ENCODE data around the gene MIP. TPM values are rescaled to one million over a fixed set of nuclear protein-coding genes. Genes with fewer than 3 reads are reported as not detected.
"Not testable (repeated sequence)": the region's sequence is repeated elsewhere in the genome, so short reads cannot be mapped to it uniquely, and the experiment has no call there.

The MIP gene
- not detected in 2 replicates for total RNA-seq (2014; rRNA removed; shearing (Covaris generic); ENCODE audit: low replicate concordance)

DNA sequence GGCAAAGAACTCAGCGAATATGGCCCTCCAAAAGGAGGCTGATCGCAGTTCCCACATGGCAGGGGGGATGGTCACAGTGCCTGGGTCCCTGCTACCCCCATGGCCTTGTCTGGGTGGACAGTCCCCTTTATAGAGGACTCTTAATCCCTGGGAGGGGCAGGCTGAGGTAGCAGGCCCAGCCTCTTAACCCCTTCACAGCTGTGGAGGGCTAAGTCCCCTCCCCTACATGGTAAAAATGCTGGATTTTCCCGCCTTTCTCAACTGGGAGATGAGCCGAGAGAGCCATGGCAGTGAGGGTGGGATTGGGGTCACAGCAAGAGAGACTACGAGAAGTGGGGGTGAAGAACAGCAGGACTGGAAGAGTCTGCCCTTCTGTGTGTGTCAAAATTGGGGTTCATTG lies at the start of gene MIP:
Gene MIP (minus strand): TSS at position 101 of the 400 bp plus-strand sequence. CDS start 44 bp downstream, at position 57.
- Histone ChIP-seq H3K4me2 (ENCODE audit: low read depth, low read length, poor library complexity, severe bottlenecking) (no peak within 1 kb of the TSS), H3K27me3 (ENCODE audit: low read length) (no peaks in the 10 kb centered on the region), H3K27ac (ENCODE audit: low read length) (no peak within 1 kb of the TSS), H3K36me3 (ENCODE audit: insufficient read depth, low read length) (no peaks in the 10 kb centered on the region), H3K9ac (ENCODE audit: low read length) (no peak within 1 kb of the TSS), H3K9me2 (replicated peaks; ENCODE audit: insufficient read depth, low read length) (no peaks in the 10 kb centered on the region), H3K79me2 (ENCODE audit: low read length) (no peaks in the 10 kb centered on the region), H3K9me3 (ENCODE audit: low read length) (no peaks in the 10 kb centered on the region), H2AFZ (ENCODE audit: low read length) (no peak within 1 kb of the TSS), H3K4me1 (ENCODE audit: low read length) (peaks cover 7% of the 10 kb centered on the region), H4K20me1 (ENCODE audit: insufficient read depth, low read depth, low read length) (no peaks in the 10 kb centered on the region), H3K4me3 (ENCODE audit: low read length) (no peak within 1 kb of the TSS)
- no peak for DNase-seq

DNA sequence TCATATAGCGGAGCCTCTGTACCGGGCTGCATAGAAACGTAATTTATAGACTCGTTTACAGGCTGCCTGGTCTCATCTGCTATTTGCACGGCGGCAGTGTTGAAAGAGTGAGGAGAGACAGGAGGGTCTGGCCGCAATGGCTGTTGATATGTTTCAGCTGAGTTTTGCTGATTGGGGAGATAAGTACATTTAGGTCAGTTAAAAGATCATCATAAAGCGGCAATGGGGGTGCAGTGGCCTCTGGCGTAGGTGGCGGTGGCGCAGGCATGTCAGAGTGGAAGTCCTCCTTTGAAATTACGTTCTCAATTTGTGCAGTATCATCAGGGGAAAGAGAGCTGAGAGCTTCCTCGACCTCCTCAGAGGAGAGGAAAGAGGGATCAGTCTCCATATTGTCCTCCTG lies 45.4 kb upstream of the MIP start:
- H4K20me1 ChIP-seq (ENCODE audit: insufficient read depth, low read depth, low read length), result not testable (repeated sequence)

GRCh38 chr12:56499452-56499851 lies 45.0 kb upstream of the MIP start:
- H3K27me3 ChIP-seq (ENCODE audit: low read length); H3K36me3 ChIP-seq (ENCODE audit: insufficient read depth, low read length); H4K20me1 ChIP-seq (ENCODE audit: insufficient read depth, low read depth, low read length); H3K9me3 ChIP-seq (ENCODE audit: low read length); H3K4me3 ChIP-seq (ENCODE audit: low read length); H3K4me1 ChIP-seq (ENCODE audit: low read length); H3K9ac ChIP-seq (ENCODE audit: low read length); H2AFZ ChIP-seq (ENCODE audit: low read length); H3K79me2 ChIP-seq (ENCODE audit: low read length); H3K27ac ChIP-seq (ENCODE audit: low read length); H3K4me2 ChIP-seq (ENCODE audit: low read depth, low read length, poor library complexity, severe bottlenecking); H3K9me2 ChIP-seq (replicated peaks; ENCODE audit: insufficient read depth, low read length): not testable (repeated sequence)
- DNase-seq, result peak; percentile 14

More for the DNA sequence above, 45.4 kb upstream of the MIP start:
- H3K4me2 ChIP-seq (ENCODE audit: low read depth, low read length, poor library complexity, severe bottlenecking); H2AFZ ChIP-seq (ENCODE audit: low read length); H3K4me1 ChIP-seq (ENCODE audit: low read length); H3K9me2 ChIP-seq (replicated peaks; ENCODE audit: insufficient read depth, low read length); H3K79me2 ChIP-seq (ENCODE audit: low read length); H3K27ac ChIP-seq (ENCODE audit: low read length); H3K9ac ChIP-seq (ENCODE audit: low read length); H3K9me3 ChIP-seq (ENCODE audit: low read length); H3K27me3 ChIP-seq (ENCODE audit: low read length); H3K4me3 ChIP-seq (ENCODE audit: low read length); H3K36me3 ChIP-seq (ENCODE audit: insufficient read depth, low read length): not testable (repeated sequence)
- peak; percentile 2 for DNase-seq

GRCh38 chr12:56498126-56498902 lies 43.9 kb upstream of the MIP start:
- H3K36me3 ChIP-seq (ENCODE audit: insufficient read depth, low read length); H3K9me3 ChIP-seq (ENCODE audit: low read length); H3K79me2 ChIP-seq (ENCODE audit: low read length); H4K20me1 ChIP-seq (ENCODE audit: insufficient read depth, low read depth, low read length); H3K4me1 ChIP-seq (ENCODE audit: low read length); H3K27me3 ChIP-seq (ENCODE audit: low read length); H3K4me2 ChIP-seq (ENCODE audit: low read depth, low read length, poor library complexity, severe bottlenecking); H3K27ac ChIP-seq (ENCODE audit: low read length); DNase-seq; H3K9ac ChIP-seq (ENCODE audit: low read length); H2AFZ ChIP-seq (ENCODE audit: low read length); H3K4me3 ChIP-seq (ENCODE audit: low read length); H3K9me2 ChIP-seq (replicated peaks; ENCODE audit: insufficient read depth, low read length): not testable (repeated sequence)

GRCh38 chr12:56496704-56497103 lies 42.2 kb upstream of the MIP start:
- H3K9me2 ChIP-seq (replicated peaks; ENCODE audit: insufficient read depth, low read length); H3K9ac ChIP-seq (ENCODE audit: low read length); H3K36me3 ChIP-seq (ENCODE audit: insufficient read depth, low read length); H3K27ac ChIP-seq (ENCODE audit: low read length); H3K79me2 ChIP-seq (ENCODE audit: low read length); H3K4me3 ChIP-seq (ENCODE audit: low read length); H3K9me3 ChIP-seq (ENCODE audit: low read length); H2AFZ ChIP-seq (ENCODE audit: low read length); H3K4me2 ChIP-seq (ENCODE audit: low read depth, low read length, poor library complexity, severe bottlenecking); H3K4me1 ChIP-seq (ENCODE audit: low read length); H3K27me3 ChIP-seq (ENCODE audit: low read length); H4K20me1 ChIP-seq (ENCODE audit: insufficient read depth, low read depth, low read length): not testable (repeated sequence)
- peak; percentile 59 for DNase-seq

DNA sequence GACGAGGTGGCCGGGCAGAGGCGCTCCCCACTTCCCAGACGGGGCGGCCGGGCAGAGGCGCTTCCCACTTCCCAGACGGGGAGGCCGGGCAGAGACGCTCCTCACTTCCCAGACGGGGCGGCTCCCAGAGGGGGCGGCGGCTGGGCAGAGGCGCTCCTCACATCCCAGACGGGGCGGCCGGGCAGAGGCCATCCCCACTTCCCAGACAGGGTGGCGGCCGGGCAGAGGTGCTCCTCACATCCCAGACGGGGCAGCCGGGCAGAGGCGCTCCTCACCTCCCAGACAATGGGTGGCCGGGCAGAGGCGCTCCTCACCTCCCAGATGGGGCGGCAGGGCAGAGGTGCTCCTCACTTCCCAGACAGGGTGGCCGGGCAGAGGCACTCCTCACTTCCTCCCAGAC lies 40.0 kb upstream of the MIP start:
- H2AFZ ChIP-seq (ENCODE audit: low read length); H3K9me2 ChIP-seq (replicated peaks; ENCODE audit: insufficient read depth, low read length); H4K20me1 ChIP-seq (ENCODE audit: insufficient read depth, low read depth, low read length); H3K4me3 ChIP-seq (ENCODE audit: low read length); H3K4me1 ChIP-seq (ENCODE audit: low read length); H3K9ac ChIP-seq (ENCODE audit: low read length); H3K27me3 ChIP-seq (ENCODE audit: low read length); H3K79me2 ChIP-seq (ENCODE audit: low read length); H3K9me3 ChIP-seq (ENCODE audit: low read length); H3K27ac ChIP-seq (ENCODE audit: low read length); H3K36me3 ChIP-seq (ENCODE audit: insufficient read depth, low read length); DNase-seq; H3K4me2 ChIP-seq (ENCODE audit: low read depth, low read length, poor library complexity, severe bottlenecking): not testable (repeated sequence)

- not testable (repeated sequence) for H3K36me3 ChIP-seq (ENCODE audit: insufficient read depth, low read length); H3K4me3 ChIP-seq (ENCODE audit: low read length); H3K9me3 ChIP-seq (ENCODE audit: low read length); H2AFZ ChIP-seq (ENCODE audit: low read length); H3K9ac ChIP-seq (ENCODE audit: low read length); H3K9me2 ChIP-seq (replicated peaks; ENCODE audit: insufficient read depth, low read length); H4K20me1 ChIP-seq (ENCODE audit: insufficient read depth, low read depth, low read length); H3K4me1 ChIP-seq (ENCODE audit: low read length); H3K79me2 ChIP-seq (ENCODE audit: low read length); H3K27ac ChIP-seq (ENCODE audit: low read length); DNase-seq; H3K27me3 ChIP-seq (ENCODE audit: low read length); H3K4me2 ChIP-seq (ENCODE audit: low read depth, low read length, poor library complexity, severe bottlenecking)
Measured at GRCh38 chr12:56494106-56494415, 39.6 kb upstream of the MIP start.

DNA sequence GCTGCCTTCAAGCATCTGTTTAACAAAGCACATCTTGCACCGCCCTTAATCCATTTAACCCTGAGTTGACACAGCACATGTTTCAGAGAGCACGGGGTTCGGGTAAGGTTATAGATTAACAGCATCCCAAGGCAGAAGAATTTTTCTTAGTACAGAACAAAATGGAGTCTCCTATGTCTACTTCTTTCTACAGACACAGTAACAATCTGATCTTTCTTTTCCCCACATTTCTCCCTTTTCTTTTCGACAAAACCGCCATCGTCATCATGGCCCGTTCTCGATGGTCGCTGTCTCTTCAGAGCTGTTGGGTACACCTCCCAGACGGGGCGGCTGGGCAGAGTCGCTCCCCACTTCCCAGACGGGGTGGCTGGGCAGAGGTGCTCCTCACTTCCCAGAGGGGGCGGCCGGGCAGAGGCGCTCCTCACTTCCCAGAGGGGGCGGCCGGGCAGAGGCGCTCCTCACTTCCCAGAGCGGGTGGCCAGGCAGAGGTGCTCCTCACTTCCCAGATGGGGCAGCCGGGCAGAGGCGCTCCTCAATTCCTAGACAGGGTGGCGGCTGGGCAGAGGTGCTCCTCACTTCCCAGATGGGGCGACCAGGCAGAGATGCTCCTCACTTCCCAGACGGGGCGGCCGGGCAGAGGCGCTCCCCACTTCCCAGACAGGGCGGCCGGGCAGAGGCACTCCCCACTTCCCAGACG lies 39.1 kb upstream of the MIP start:
- not testable (repeated sequence) for H3K36me3 ChIP-seq (ENCODE audit: insufficient read depth, low read length); H3K4me1 ChIP-seq (ENCODE audit: low read length); H4K20me1 ChIP-seq (ENCODE audit: insufficient read depth, low read depth, low read length); H3K4me2 ChIP-seq (ENCODE audit: low read depth, low read length, poor library complexity, severe bottlenecking); H3K9me3 ChIP-seq (ENCODE audit: low read length); H2AFZ ChIP-seq (ENCODE audit: low read length); H3K27ac ChIP-seq (ENCODE audit: low read length); H3K4me3 ChIP-seq (ENCODE audit: low read length); H3K9ac ChIP-seq (ENCODE audit: low read length); H3K27me3 ChIP-seq (ENCODE audit: low read length); DNase-seq; H3K79me2 ChIP-seq (ENCODE audit: low read length); H3K9me2 ChIP-seq (replicated peaks; ENCODE audit: insufficient read depth, low read length)

Data from Karpas-422 (cell line).